Activated T-cell treated with anti-CD3 and anti-CD28 coated beads, Interleukin-2, amount 50 U/mL, for 1 hour (primary cell): ENCODE data around the gene RPS6KC1.
"Not testable (repeated sequence)": the region's sequence is repeated elsewhere in the genome, so short reads cannot be mapped to it uniquely, and the experiment has no call there.

Experiments used
- DNase-seq: peaks from one replicate; pipeline ENCODE4 v3.0.0-alpha.2; 2020

RPS6KC1 gene

GRCh38 chr1:213057264-213058059 lies 6.4 kb downstream of the RPS6KC1 start:
- DNase-seq = no peak

GRCh38 chr1:213060836-213061235 lies 9.8 kb downstream of the RPS6KC1 start:
- no peak for DNase-seq

- no peak for DNase-seq
Observed at GRCh38 chr1:213061263-213061662, 10.2 kb downstream of the RPS6KC1 start.

- DNase-seq = no peak
Observed at GRCh38 chr1:213065800-213066199, 14.8 kb downstream of the RPS6KC1 start.

DNA sequence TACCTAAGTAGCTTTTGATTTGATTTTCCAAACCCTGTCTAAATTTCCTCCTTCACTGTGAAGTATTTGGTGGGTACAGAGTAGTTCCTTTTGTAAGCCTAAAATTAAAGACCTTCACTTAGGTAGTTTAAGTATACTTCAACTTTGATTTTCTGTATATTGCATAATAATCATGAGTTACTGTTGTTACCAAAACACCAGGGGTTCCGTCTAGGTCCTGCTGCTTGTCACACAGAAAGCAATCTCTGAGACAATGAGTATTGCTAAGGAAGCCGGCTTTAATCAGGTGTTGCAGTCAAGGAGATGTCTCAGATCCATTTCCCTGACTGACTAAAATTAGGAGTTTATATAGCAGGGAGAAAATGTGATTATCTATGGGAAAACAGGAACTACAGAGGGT lies 15.3 kb downstream of the RPS6KC1 start:
- no peak for DNase-seq

DNA sequence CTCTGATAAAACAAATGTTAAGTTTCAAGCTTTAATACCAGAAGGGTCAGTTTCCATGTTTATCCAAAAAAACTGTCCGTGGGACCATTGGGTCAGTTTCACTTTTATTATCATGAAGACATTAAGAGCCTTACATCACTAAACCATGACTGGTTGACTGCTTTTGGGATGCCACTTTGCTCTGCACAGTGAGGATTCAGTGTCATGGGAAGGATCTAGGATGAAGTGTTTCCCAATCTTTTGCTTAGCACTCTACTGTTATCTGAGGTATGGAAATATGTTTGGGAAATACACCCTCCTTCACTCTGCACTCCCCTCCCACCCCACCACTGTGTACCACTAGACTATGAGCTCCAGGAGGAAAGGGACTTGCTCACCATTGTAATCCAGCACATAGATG lies 16.3 kb downstream of the RPS6KC1 start:
- no peak for DNase-seq

DNA sequence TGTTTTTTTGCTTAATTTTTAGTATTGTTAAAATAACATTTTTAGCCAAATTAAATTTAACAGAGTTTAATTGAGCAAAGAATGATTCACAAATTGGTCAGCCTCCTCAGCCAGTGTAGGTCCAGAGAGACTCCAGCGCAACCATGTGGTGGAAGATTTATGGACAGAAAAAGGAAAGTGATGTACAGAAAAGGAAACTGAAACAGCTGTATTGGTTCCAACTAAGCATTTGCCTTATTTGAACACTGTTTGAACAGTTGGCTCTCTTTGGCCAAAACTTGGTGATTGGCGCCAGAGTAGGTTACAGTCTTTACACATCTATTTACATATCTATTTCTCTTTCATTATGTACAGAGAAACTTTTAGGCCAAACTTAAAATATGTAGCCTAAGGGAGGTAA lies 19.4 kb downstream of the RPS6KC1 start:
- no peak for DNase-seq

DNA sequence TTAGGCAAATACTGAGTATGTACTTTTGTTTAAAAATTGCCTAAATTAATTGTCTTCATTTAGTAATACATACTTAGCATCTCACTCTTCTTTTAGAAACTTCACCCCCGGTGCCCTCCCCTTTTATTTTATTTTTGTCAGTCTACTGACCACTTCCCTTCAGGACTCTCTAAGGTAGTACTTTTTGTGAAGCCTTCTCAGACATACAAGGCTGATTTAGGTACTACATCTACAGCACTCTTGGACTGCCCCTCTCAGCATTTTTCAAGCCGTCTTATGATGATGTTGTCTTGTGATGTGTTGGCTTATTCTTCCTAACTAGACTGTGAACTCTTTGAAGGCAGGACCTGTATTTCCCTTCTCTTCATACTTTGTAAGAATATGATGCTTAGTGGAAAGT lies 24.7 kb downstream of the RPS6KC1 start:
- DNase-seq = no peak

GRCh38 chr1:213082420-213083111 lies 31.5 kb downstream of the RPS6KC1 start:
- DNase-seq = no peak

DNA sequence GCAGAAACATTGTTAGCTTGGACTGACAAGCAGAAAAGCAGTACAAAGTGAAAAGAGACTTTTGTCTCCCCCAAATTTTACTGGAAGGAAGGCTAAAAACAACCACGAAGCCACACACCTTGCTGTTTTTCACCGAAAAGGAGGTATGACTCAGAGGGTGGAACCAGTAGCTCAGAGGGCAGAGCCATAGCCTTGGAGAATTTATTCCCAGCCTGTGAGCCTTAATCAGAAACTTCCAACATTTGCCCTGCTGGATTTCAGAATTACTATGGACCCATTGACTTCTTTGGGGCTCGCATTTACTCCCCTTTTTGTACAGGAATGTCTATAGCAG lies 32.0 kb downstream of the RPS6KC1 start:
- no peak for DNase-seq

DNA sequence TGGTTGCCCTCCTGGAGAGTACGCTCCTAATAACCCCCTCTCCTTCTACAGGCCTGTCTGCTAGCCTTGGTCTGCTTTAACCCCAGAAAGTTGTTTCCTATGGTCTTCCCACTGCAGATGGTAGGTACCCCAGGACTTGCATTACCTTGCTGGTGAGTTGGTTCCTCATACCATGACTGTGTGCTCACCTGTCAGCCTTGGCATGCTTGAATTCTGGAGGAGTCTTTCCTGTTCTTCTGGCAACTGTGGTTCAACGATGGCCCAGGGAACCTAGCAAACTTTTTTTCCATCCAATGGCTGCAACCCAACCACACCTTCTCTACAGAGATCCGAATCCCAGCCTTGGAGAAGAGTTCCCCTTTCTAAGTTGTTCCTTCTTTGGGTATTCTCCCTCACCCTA lies 36.9 kb downstream of the RPS6KC1 start:
- no peak for DNase-seq

- no peak for DNase-seq
Observed at GRCh38 chr1:213089924-213090677, 39.1 kb downstream of the RPS6KC1 start.

DNA sequence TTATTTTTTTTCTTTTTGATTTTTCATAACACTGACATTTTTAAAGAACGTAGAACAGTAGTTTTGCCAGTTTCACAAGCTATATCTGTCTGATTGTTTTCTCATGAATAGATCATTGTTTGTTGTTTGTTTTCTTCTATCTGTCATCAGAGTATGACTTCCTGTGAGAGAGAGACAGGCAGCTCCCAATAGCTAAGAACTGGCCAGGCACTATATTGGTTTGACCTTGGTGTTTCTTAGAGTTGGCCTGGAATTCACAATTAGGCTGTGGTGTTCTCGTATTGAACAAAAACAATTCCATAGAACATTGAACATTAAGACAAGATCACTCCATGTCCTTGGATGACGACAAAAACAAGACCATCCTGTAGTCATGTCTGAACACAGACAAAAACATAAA lies 43.4 kb downstream of the RPS6KC1 start:
- no peak for DNase-seq

- no peak for DNase-seq
Observed at GRCh38 chr1:213095467-213095866, 44.4 kb downstream of the RPS6KC1 start.

DNA sequence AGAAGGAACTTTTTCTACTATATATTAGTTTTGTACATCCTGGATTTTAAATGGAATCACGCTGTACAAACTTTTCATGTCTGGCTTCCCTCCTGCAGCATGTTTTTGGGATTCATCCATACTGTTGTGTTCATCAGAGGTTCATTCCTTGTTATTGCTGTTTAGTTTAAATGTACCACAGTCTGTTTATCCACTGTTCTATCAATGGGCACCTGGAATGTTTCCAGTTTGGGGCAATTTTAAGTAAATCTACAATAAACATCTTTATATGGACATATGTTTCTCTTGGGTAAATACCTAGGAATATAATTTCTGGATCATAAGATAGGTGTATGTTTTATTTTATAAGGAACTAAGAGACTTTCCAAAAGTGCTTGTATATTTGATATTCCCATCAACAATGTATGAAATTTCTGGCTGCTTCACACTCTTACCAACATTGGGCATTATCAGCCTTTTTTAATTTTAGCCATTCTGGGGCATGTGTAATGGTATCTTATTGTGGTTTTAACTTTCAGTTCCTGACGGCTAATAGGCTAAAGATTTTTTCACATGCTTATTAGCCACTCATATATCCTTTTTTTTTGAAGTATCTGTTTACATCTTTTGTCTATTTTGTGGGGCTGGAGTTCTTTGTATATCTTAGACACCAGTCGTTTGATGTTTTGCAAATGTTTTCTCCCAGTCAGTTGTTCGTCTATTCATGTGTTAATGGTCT lies 48.8 kb downstream of the RPS6KC1 start:
- no peak for DNase-seq

- DNase-seq = not testable (repeated sequence)
Observed at GRCh38 chr1:213100565-213100964, 49.5 kb downstream of the RPS6KC1 start.

- DNase-seq = no peak
Observed at GRCh38 chr1:213103377-213104306, 52.6 kb downstream of the RPS6KC1 start.

- DNase-seq = no peak
Observed at GRCh38 chr1:213104604-213105003, 53.6 kb downstream of the RPS6KC1 start.

GRCh38 chr1:213106298-213106697 lies 55.3 kb downstream of the RPS6KC1 start:
- no peak for DNase-seq

GRCh38 chr1:213107613-213108012 lies 56.6 kb downstream of the RPS6KC1 start:
- no peak for DNase-seq

GRCh38 chr1:213110349-213111300 lies 59.6 kb downstream of the RPS6KC1 start:
- DNase-seq = no peak
